22Rv1 (cell line): ENCODE results near the gene R3HDM2.

ENCODE experiments used
- ZFX ChIP-seq: fragments of 450-650 bp; IDR thresholded peaks from 2 replicates; pipeline ENCODE4 v1.6.1; 2017; ENCODE audit warnings: antibody characterized with exemption, borderline replicate concordance
- TF ChIP-seq, protein P1 (sequence below): fragments of 450-650 bp; IDR thresholded peaks from 2 replicates; pipeline ENCODE4 v1.5.1; 2017; ENCODE audit warnings: mild to moderate bottlenecking

DNA sequence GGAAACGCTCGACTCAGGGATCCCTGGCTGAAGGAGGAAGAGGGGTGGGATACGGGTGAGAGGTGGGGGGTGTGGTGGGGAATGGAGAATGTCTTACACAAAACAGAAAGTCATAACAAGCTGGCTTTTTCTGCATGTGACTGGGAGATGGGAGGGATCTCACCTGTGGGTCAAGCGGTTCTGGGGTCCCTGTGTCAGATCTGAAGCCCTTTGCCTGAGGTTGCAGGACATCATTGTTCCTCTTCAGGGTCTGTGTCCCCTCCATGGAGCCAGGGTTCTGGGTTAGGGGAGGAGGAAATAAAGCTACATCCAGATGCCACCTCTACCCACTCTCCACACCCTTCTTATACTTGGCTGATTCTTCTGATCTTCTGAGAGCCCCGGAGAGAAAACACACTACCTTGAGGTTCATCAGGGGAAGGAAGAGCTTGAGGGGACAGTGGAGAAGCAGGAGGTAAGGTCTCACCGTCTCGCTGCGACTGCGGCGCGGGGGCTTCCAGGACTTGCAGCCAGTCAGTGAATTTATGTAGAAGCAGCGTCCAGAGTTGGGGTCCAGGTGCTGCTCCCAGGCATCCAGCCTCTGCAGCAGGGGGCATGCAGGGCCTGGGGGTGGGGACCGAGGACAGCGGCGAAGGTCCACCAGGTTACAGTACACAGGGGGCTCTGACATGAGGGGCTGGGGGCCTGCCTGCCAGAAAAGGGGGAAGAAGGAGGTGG, 46.3 kb upstream of the R3HDM2 start:
- TF ChIP-seq, protein P1, sequence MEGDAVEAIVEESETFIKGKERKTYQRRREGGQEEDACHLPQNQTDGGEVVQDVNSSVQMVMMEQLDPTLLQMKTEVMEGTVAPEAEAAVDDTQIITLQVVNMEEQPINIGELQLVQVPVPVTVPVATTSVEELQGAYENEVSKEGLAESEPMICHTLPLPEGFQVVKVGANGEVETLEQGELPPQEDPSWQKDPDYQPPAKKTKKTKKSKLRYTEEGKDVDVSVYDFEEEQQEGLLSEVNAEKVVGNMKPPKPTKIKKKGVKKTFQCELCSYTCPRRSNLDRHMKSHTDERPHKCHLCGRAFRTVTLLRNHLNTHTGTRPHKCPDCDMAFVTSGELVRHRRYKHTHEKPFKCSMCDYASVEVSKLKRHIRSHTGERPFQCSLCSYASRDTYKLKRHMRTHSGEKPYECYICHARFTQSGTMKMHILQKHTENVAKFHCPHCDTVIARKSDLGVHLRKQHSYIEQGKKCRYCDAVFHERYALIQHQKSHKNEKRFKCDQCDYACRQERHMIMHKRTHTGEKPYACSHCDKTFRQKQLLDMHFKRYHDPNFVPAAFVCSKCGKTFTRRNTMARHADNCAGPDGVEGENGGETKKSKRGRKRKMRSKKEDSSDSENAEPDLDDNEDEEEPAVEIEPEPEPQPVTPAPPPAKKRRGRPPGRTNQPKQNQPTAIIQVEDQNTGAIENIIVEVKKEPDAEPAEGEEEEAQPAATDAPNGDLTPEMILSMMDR, result no peak
- TF ChIP-seq ZFX, result no peak
